ENCODE results near the gene GAS2L3.

GAS2L3 gene

GRCh38 chr12:100668945-100669536 is 95.6 kb downstream of the GAS2L3 start:
- peak; percentile 58 to 70 for DNase-seq

- DNase-seq, result no peak
These were observed 96.4 kb downstream of the GAS2L3 start for GRCh38 chr12:100669922-100670321.

- no peak for DNase-seq
These were observed 98.1 kb downstream of the GAS2L3 start for GRCh38 chr12:100671396-100672074.

GRCh38 chr12:100672075-100672592 is 98.7 kb downstream of the GAS2L3 start:
- DNase-seq, result peak; percentile 10 to 13

GRCh38 chr12:100674036-100674888 is 100.8 kb downstream of the GAS2L3 start:
- DNase-seq, result no peak

Measured in Kasumi-1 (cell line).